Uterus (tissue), 4 donors: ENCODE results near the gene NHLH1. TPM values are rescaled to one million over a fixed set of nuclear protein-coding genes. Genes with fewer than 3 reads are reported as not detected.

ENCODE experiments used
- DNase-seq, 2 donors: peaks; one replicate each; pipeline ENCODE4 v3.0.0-alpha.2; 2019 to 2020
- H3K27ac ChIP-seq, 2 donors: fragments of 200-600 bp; sonication (generic); 1 replicate in 1 of 2; 2 replicates in 1 of 2; pipeline ENCODE4 v1.5.1; 2016 to 2018
- H3K27me3 ChIP-seq, 2 donors: fragments of 200-600 bp; sonication (generic); one replicate each; pipeline ENCODE4 v1.5.1; 2018 to 2019; ENCODE audit warnings: control low read depth in 1 of 2
- H3K36me3 ChIP-seq, 2 donors: fragments of 200-600 bp; sonication (generic); one replicate each; pipeline ENCODE4 v1.5.1; 2019; ENCODE audit warnings: control low read depth in 1 of 2
- H3K4me1 ChIP-seq, 2 donors: fragments of 200-600 bp; sonication (generic); one replicate each; pipeline ENCODE4 v1.5.1; 2018 to 2019; ENCODE audit warnings: control low read depth in 1 of 2
- H3K4me3 ChIP-seq, 2 donors: fragments of 200-600 bp; sonication (generic); 1 replicate in 1 of 2; 2 replicates in 1 of 2; pipeline ENCODE4 v1.5.1; 2018 to 2019; ENCODE audit warnings: mild to moderate bottlenecking in 1 of 2
- H3K9me3 ChIP-seq, 2 donors: fragments of 200-600 bp; sonication (generic); one replicate each; pipeline ENCODE4 v1.5.1; 2019; ENCODE audit warnings: control low read depth in 1 of 2
- CTCF ChIP-seq, 4 experiments: fragments of 200-600 bp in 2 of 4; fragments of 450-650 bp in 2 of 4; sonication (generic) in 2 of 4; IDR thresholded peaks; one replicate each; pipeline ENCODE4 v1.5.1; 2016 to 2019; ENCODE audit warnings: antibody characterized with exemption in 4 of 4, mild to moderate bottlenecking in 2 of 4, moderate library complexity in 1 of 4
- POLR2A ChIP-seq, 2 donors: fragments of 450-650 bp; IDR thresholded peaks; one replicate each; pipeline ENCODE4 v1.6.1; 2016; ENCODE audit warnings: antibody characterized with exemption in 2 of 2, mild to moderate bottlenecking in 1 of 2, moderate library complexity in 1 of 2
- intact Hi-C: fragments of 100-400 bp; cut with DNase I; formaldehyde crosslinking; loops from one replicate; pipeline ENCODE4 v1.15.1; 2023; ENCODE audit warnings: low total_unique reads
- total RNA-seq, 4 donors: library from RNA; depleted of rRNA in 3 of 4; stranded (reverse); fragments of >200 nt in 3 of 4; gene quantifications; one replicate each; pipeline versions ENCODE4 v1.1.0 to v1.2.4, GENCODE V29; 2014 to 2023
- donor health status: DM: yes; HTN: yes; CAD: no.

NHLH1 gene
- total RNA-seq, 4 donors from 2014 or later, result not detected

GRCh38 chr1:160346958-160347357 lies 19.9 kb upstream of the NHLH1 start:
- no peak overlapping the region for H3K4me3 ChIP-seq
- no peak overlapping the region for H3K27ac ChIP-seq
- intact Hi-C loops, result no loop called here
- TF ChIP-seq CTCF (IDR thresholded peaks at IDR 0.05) (no peak), POLR2A (IDR thresholded peaks at IDR 0.05) (no peak)
- no peaks in the 10 kb centered on the region for H3K36me3 ChIP-seq
- H3K27me3 ChIP-seq, result no peaks in the 10 kb centered on the region
- no peaks in the 10 kb centered on the region for H3K9me3 ChIP-seq
- no peak for DNase-seq
- no peaks in the 10 kb centered on the region for H3K4me1 ChIP-seq

DNA sequence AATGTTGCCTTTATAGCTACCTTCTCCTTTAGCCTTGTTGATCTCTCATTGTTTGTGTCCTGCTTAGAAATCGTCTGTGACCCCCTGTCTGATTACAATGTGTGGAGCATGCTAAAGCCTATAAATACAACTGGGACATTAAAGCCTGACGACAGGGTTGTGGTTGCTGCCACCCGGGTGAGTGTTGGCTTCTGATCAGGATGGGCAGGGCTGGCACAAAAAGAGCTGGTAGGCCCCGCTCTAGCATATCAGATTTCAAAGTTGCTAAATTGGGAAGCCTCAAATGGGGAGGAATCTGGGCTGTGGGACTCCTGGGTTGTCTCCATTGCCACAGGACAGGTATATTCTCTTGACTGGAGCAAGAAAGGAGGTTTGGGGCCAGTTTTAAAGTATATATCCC lies 15.2 kb upstream of the NHLH1 start:
- no peaks in the 10 kb centered on the region for H3K27me3 ChIP-seq
- no peaks in the 10 kb centered on the region for H3K9me3 ChIP-seq
- intact Hi-C loops, result no loop called here
- H3K4me1 ChIP-seq, result no peaks in the 10 kb centered on the region
- H3K27ac ChIP-seq, result no peak overlapping the region
- no peaks in the 10 kb centered on the region for H3K36me3 ChIP-seq
- DNase-seq, result no peak
- no peak overlapping the region for H3K4me3 ChIP-seq
- no peak for TF ChIP-seq POLR2A (IDR thresholded peaks at IDR 0.05)
- TF ChIP-seq CTCF (IDR thresholded peaks at IDR 0.05), result no peak

DNA sequence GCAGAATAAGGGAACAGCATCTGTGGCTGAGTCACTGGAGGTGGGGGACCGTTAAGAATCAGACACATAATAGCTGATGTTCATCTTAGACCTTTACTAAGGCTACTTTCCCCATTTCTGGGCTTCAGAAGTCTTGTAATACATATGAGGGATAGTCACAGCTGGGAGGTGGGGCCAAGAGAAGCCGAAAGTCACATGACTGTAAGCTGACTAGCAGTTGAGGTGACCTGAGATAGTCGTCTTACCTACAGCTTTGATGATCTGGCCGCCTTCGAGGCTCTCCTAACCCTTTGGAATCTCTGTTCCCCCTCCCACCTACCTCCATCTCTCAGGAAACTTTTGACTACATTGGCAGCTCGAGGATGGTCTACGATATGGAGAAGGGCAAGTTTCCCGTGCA lies 14.3 kb upstream of the NHLH1 start:
- no peak for DNase-seq
- no peak overlapping the region for H3K27ac ChIP-seq
- H3K27me3 ChIP-seq, result no peaks in the 10 kb centered on the region
- H3K36me3 ChIP-seq, result no peaks in the 10 kb centered on the region
- no peak for TF ChIP-seq CTCF (IDR thresholded peaks at IDR 0.05)
- TF ChIP-seq POLR2A (IDR thresholded peaks at IDR 0.05), result no peak
- no peaks in the 10 kb centered on the region for H3K9me3 ChIP-seq
- H3K4me1 ChIP-seq, result no peaks in the 10 kb centered on the region
- intact Hi-C loops, result no loop called here
- no peak overlapping the region for H3K4me3 ChIP-seq

DNA sequence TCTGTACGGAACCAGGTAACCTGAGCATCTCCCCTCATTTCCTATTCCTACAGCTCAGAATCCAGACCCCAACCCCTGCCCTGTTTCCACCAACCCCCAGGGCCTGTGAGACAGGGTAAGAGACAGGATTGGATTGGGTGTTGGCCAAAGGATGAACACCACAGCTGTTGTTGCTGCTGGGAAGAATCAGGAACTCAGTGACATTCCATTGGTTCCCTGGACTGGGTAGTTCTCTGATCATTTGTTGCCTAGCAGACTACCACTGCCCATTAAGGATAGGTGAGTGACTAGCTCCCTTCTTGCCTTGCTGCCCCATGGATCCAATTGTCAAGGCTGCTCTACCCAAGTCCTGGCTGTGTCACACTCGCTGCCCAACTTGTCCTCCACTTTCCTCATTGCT lies 13.6 kb upstream of the NHLH1 start:
- Histone ChIP-seq H3K27me3 (no peaks in the 10 kb centered on the region), H3K4me3 (no peak overlapping the region), H3K4me1 (no peaks in the 10 kb centered on the region), H3K27ac (no peak overlapping the region), H3K9me3 (no peaks in the 10 kb centered on the region), H3K36me3 (no peaks in the 10 kb centered on the region)
- no peak for TF ChIP-seq POLR2A (IDR thresholded peaks at IDR 0.05)
- TF ChIP-seq CTCF (IDR thresholded peaks at IDR 0.05), result no peak
- no peak for DNase-seq
- intact Hi-C loops, result no loop called here

GRCh38 chr1:160354388-160354985 lies 12.4 kb upstream of the NHLH1 start:
- intact Hi-C loops, result no loop called here
- H3K27me3 ChIP-seq, result no peaks in the 10 kb centered on the region
- DNase-seq, result no peak
- H3K9me3 ChIP-seq, result no peaks in the 10 kb centered on the region
- TF ChIP-seq POLR2A (IDR thresholded peaks at IDR 0.05) (no peak), CTCF (IDR thresholded peaks at IDR 0.05) (no peak)
- H3K4me1 ChIP-seq, result no peaks in the 10 kb centered on the region
- no peaks in the 10 kb centered on the region for H3K36me3 ChIP-seq
- no peak overlapping the region for H3K4me3 ChIP-seq
- H3K27ac ChIP-seq, result no peak overlapping the region
